NCI-H2107 (cell line): ENCODE data around the gene FTSJ1.
"Not testable (repeated sequence)": the region's sequence is repeated elsewhere in the genome, so short reads cannot be mapped to it uniquely, and the experiment has no call there.

Experiments used
- DNase-seq: peaks from one replicate; lab custom pipeline; 2025; lab: John Stamatoyannopoulos, UW

FTSJ1 gene

GRCh38 chrX:48525853-48526252 is 49.9 kb downstream of the FTSJ1 start:
- not testable (repeated sequence) for DNase-seq

GRCh38 chrX:48530736-48531135 is 54.7 kb downstream of the FTSJ1 start:
- DNase-seq: no peak

GRCh38 chrX:48531358-48531959 is 55.5 kb downstream of the FTSJ1 start:
- no peak for DNase-seq

GRCh38 chrX:48532161-48532560 is 56.2 kb downstream of the FTSJ1 start:
- no peak for DNase-seq

- no peak for DNase-seq
These were observed 57.2 kb downstream of the FTSJ1 start for GRCh38 chrX:48533165-48533564.
